GM12865 (cell line): ENCODE results near the gene ZC3HAV1.

Experiments used
- DNase-seq: peaks from one replicate; pipeline ENCODE4 v3.0.0; 2010; ENCODE audit warnings: low read depth
- H3K4me3 ChIP-seq: 2 replicates; pipeline ENCODE4 v1.5.1; 2011; ENCODE audit warnings: mild to moderate bottlenecking, low read depth, low read length, control low read depth
- CTCF ChIP-seq: IDR thresholded peaks from 2 replicates; pipeline ENCODE4 v1.5.1; 2011; ENCODE audit warnings: low read length, control low read depth, low read depth, inconsistent platforms; ENCODE audit not compliant: insufficient read depth; ENCODE audit errors: missing control alignments

The ZC3HAV1 gene

DNA sequence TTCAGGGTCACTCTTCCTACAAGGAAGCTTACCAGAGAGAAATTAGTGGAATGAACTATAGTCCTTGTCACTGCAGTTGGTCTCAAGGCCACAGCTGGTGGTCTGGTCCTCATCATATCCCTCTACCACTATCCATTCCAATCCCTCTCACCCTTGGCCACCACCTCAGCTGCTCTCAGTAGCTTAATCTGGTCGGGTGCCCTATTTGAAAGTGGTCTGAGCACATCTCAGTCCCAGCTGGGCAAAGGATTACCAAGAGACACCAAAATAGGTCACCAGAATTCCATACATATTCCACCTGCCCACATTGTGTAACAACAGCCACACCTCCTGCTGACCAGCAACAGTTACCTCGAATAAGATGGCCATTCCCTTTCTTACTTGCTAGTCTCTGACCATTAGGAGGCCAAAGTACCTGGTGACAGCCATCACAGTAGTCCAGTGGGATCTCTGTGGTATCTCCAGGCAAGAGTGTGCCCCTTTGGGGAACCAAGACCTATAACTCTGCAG is 3.3 kb upstream of the ZC3HAV1 start:
- TF ChIP-seq CTCF: no peak

GRCh38 chr7:139112316-139112715 is 2.8 kb upstream of the ZC3HAV1 start:
- no peak overlapping the region for H3K4me3 ChIP-seq
- TF ChIP-seq CTCF: no peak
- DNase-seq: no peak

More for the DNA sequence above, 3.3 kb upstream of the ZC3HAV1 start:
- H3K4me3 ChIP-seq: no peak overlapping the region
- no peak for DNase-seq

GRCh38 chr7:139111811-139112301 is 2.3 kb upstream of the ZC3HAV1 start:
- H3K4me3 ChIP-seq: no peak overlapping the region
- no peak for DNase-seq
- TF ChIP-seq CTCF: no peak

DNA sequence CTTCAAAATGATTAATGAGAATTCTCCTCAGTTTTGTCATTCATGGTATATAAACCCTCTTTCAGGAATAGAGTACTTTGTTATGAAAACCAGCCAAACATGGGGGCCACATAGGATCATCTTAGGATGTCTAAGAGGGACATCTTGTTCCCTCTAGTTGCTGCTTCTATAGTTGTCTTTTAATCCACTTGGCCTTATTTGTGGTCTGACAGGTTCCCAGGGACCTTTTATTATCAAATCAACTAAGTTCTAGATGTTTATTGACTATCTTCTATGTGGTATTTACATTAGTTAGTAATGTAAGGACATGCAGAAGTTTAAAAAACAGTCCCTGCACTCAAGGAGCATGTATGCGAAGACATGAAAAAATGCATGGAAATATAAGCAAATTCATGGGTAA is 1.6 kb upstream of the ZC3HAV1 start:
- no peak for DNase-seq
- H3K4me3 ChIP-seq: no peak overlapping the region
- TF ChIP-seq CTCF: no peak

DNA sequence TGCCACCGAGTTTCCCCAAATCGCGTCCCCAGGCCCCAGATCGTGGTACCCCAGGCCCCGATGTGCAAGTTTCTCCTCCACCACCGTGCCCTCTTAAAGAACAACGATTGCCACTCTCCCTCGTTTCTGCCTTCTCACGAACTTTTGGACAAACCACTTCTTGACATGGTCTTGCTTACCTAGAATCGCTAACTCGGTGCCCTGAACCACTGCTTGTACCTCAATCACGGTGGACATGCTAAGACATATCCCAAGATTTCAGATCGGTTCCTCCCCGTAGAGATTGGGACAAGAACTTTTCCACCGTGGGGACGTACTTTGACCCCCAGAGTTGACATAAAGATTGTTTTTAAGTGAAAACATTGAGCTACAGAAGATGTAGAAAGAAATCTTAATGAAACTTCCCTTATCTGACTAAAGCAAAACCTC is 477 bp upstream of the ZC3HAV1 start:
- no peak for TF ChIP-seq CTCF
- H3K4me3 ChIP-seq: peak overlapping the region; percentile 63
- DNase-seq: no peak

DNA sequence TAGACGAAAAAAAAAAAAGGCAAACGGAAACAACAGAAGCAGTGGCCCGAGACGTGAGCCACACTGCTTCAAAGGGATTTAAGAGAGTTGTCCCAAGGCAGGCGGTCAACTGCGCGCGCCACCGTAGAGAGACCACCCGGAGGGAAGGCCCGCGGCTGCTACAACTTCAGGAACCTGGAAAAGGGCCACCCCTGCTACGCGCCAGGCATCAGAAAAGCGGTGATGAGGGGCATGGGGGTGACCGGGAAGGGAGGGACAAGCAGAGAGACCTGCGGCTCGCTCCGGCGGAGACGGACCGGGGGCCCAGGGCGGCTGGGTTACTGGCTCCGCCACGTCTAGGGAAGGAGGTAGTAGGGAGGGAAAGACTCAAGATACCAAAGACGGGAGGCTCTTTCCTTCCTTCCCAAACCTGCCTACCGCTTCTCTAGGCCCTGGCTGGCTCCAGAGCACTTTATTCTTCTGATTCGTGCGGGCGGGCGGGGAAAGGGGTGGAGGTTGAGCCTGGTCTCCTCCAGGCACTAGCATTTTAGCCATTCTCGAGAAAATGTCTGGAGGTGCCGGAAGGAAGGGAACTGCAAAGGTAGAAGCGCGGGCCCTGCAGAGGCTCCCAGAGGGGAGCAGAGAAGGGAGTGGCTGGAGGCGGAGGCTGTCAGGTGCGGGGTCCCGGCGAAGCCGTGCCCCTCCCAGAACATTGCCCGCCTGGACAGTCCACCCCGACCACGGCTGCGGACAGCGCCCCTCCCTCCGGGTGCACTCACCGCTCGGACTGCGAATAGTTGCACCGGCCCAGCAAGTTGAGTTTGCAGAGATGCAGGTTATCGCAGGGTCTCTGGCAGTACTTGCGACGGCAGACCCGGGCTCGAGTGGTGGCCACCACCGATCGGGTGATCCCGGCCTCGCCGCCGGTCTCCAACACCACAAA is 993 bp downstream of the ZC3HAV1 start:
- DNase-seq: peak; percentile 47
- H3K4me3 ChIP-seq: peak overlapping the region; percentile 63
- no peak for TF ChIP-seq CTCF
